ENCODE results near the gene CALN1.

CALN1 gene

GRCh38 chr7:72190146-72190545 is 222.0 kb downstream of the CALN1 start:
- Mint-ChIP-seq H3K9me3 (peaks cover 0 to 11% of the 10 kb centered on the region in 2 donors), H3K27me3 (no peaks in the 10 kb centered on the region), H3K36me3 (no peaks in the 10 kb centered on the region), H3K4me1 (no peaks in the 10 kb centered on the region), H3K4me3 (no peak overlapping the region), H3K27ac (no peak overlapping the region)
- DNase-seq (no peak), ATAC-seq (replicated peaks) (no peak)

GRCh38 chr7:72187179-72187578 is 225.0 kb downstream of the CALN1 start:
- Mint-ChIP-seq H3K27me3 (no peaks in the 10 kb centered on the region), H3K27ac (no peak overlapping the region), H3K4me1 (no peaks in the 10 kb centered on the region), H3K36me3 (no peaks in the 10 kb centered on the region), H3K9me3 (peaks cover 1 to 10% of the 10 kb centered on the region in 2 donors), H3K4me3 (no peak overlapping the region)
- no peak for ATAC-seq (replicated peaks)
- DNase-seq = no peak

- Mint-ChIP-seq H3K9me3 (peaks cover 0 to 1% of the 10 kb centered on the region in 2 donors), H3K4me3 (no peak overlapping the region), H3K27ac (no peak overlapping the region), H3K27me3 (no peaks in the 10 kb centered on the region), H3K4me1 (no peaks in the 10 kb centered on the region), H3K36me3 (no peaks in the 10 kb centered on the region)
- no peak for DNase-seq
- no peak for ATAC-seq (replicated peaks)
Measured at GRCh38 chr7:72183835-72184234, 228.3 kb downstream of the CALN1 start.

- Mint-ChIP-seq H3K4me3 (no peak overlapping the region), H3K4me1 (no peaks in the 10 kb centered on the region), H3K27ac (no peak overlapping the region), H3K9me3 (peaks cover 0 to 1% of the 10 kb centered on the region in 2 donors), H3K36me3 (no peaks in the 10 kb centered on the region), H3K27me3 (no peaks in the 10 kb centered on the region)
- no peak for ATAC-seq (replicated peaks)
- DNase-seq = no peak
Measured at GRCh38 chr7:72182036-72182435, 230.1 kb downstream of the CALN1 start.

GRCh38 chr7:72176875-72177274 is 235.3 kb downstream of the CALN1 start:
- no peak for ATAC-seq (replicated peaks)
- Mint-ChIP-seq H3K4me3 (no peak overlapping the region), H3K9me3 (peaks cover 7 to 11% of the 10 kb centered on the region in 2 donors), H3K27me3 (no peaks in the 10 kb centered on the region), H3K27ac (no peak overlapping the region), H3K36me3 (no peaks in the 10 kb centered on the region), H3K4me1 (no peaks in the 10 kb centered on the region)
- DNase-seq = no peak

GRCh38 chr7:72170475-72170874 is 241.7 kb downstream of the CALN1 start:
- no peaks in the 10 kb centered on the region for H3K36me3 Mint-ChIP-seq

GRCh38 chr7:72163271-72163670 is 248.9 kb downstream of the CALN1 start:
- no peaks in the 10 kb centered on the region for H3K4me1 Mint-ChIP-seq
- H3K27me3 Mint-ChIP-seq = no peaks in the 10 kb centered on the region
- H3K4me3 Mint-ChIP-seq = no peak overlapping the region
- H3K9me3 Mint-ChIP-seq = peaks cover 10 to 23% of the 10 kb centered on the region in 2 donors
- no peak overlapping the region for H3K27ac Mint-ChIP-seq
- DNase-seq = no peak
- no peaks in the 10 kb centered on the region for H3K36me3 Mint-ChIP-seq
- no peak for ATAC-seq (replicated peaks)

More at GRCh38 chr7:72170475-72170874, 241.7 kb downstream of the CALN1 start:
- Mint-ChIP-seq H3K4me1 (no peaks in the 10 kb centered on the region), H3K27ac (no peak overlapping the region), H3K27me3 (no peaks in the 10 kb centered on the region), H3K9me3 (peaks cover 8 to 11% of the 10 kb centered on the region in 2 donors), H3K4me3 (no peak overlapping the region)
- DNase-seq = no peak
- no peak for ATAC-seq (replicated peaks)

- no peaks in the 10 kb centered on the region for H3K4me1 Mint-ChIP-seq
- no peaks in the 10 kb centered on the region for H3K36me3 Mint-ChIP-seq
- peaks cover 10 to 23% of the 10 kb centered on the region in 2 donors for H3K9me3 Mint-ChIP-seq
- DNase-seq (no peak), ATAC-seq (replicated peaks) (no peak)
- no peaks in the 10 kb centered on the region for H3K27me3 Mint-ChIP-seq
- H3K4me3 Mint-ChIP-seq = no peak overlapping the region
- no peak overlapping the region for H3K27ac Mint-ChIP-seq
Measured at GRCh38 chr7:72161534-72161933, 250.6 kb downstream of the CALN1 start.

GRCh38 chr7:72159911-72160310 is 252.2 kb downstream of the CALN1 start:
- Mint-ChIP-seq H3K27me3 (no peaks in the 10 kb centered on the region), H3K36me3 (no peaks in the 10 kb centered on the region), H3K4me3 (no peak overlapping the region), H3K27ac (no peak overlapping the region), H3K9me3 (peaks cover 10 to 18% of the 10 kb centered on the region in 2 donors), H3K4me1 (no peaks in the 10 kb centered on the region)
- ATAC-seq (replicated peaks) (no peak), DNase-seq (no peak)

- H3K27ac Mint-ChIP-seq = no peak overlapping the region
- DNase-seq = no peak
- no peak for ATAC-seq (replicated peaks)
- no peaks in the 10 kb centered on the region for H3K36me3 Mint-ChIP-seq
- no peaks in the 10 kb centered on the region for H3K27me3 Mint-ChIP-seq
- H3K4me3 Mint-ChIP-seq = no peak overlapping the region
- no peaks in the 10 kb centered on the region for H3K4me1 Mint-ChIP-seq
- H3K9me3 Mint-ChIP-seq = no peaks in the 10 kb centered on the region
Measured at GRCh38 chr7:72156671-72157070, 255.5 kb downstream of the CALN1 start.

GRCh38 chr7:72153132-72153512 is 259.0 kb downstream of the CALN1 start:
- no peaks in the 10 kb centered on the region for H3K27me3 Mint-ChIP-seq
- no peak for ATAC-seq (replicated peaks)
- H3K4me1 Mint-ChIP-seq = no peaks in the 10 kb centered on the region
- H3K9me3 Mint-ChIP-seq = no peaks in the 10 kb centered on the region
- no peak for DNase-seq
- H3K27ac Mint-ChIP-seq = no peak overlapping the region
- no peaks in the 10 kb centered on the region for H3K36me3 Mint-ChIP-seq
- no peak overlapping the region for H3K4me3 Mint-ChIP-seq

GRCh38 chr7:72152161-72153131 is 259.7 kb downstream of the CALN1 start:
- Mint-ChIP-seq H3K4me3 (no peak overlapping the region), H3K27ac (no peak overlapping the region), H3K9me3 (no peaks in the 10 kb centered on the region), H3K27me3 (no peaks in the 10 kb centered on the region), H3K36me3 (no peaks in the 10 kb centered on the region), H3K4me1 (no peaks in the 10 kb centered on the region)
- ATAC-seq (replicated peaks) (no peak), DNase-seq (no peak)

GRCh38 chr7:72140566-72140965 is 271.6 kb downstream of the CALN1 start:
- H3K27me3 Mint-ChIP-seq = peaks cover 0 to 4% of the 10 kb centered on the region in 2 donors
- H3K36me3 Mint-ChIP-seq = no peaks in the 10 kb centered on the region

GRCh38 chr7:72127136-72127535 is 285.0 kb downstream of the CALN1 start:
- no peaks in the 10 kb centered on the region for H3K4me1 Mint-ChIP-seq
- H3K27ac Mint-ChIP-seq = no peak overlapping the region
- DNase-seq (no peak), ATAC-seq (replicated peaks) (no peak)
- peaks cover 8 to 16% of the 10 kb centered on the region in 2 donors for H3K9me3 Mint-ChIP-seq
- no peaks in the 10 kb centered on the region for H3K36me3 Mint-ChIP-seq
- H3K27me3 Mint-ChIP-seq = no peaks in the 10 kb centered on the region
- no peak overlapping the region for H3K4me3 Mint-ChIP-seq

More at GRCh38 chr7:72140566-72140965, 271.6 kb downstream of the CALN1 start:
- Mint-ChIP-seq H3K4me3 (no peak overlapping the region), H3K27ac (no peak overlapping the region), H3K9me3 (peaks cover 9 to 17% of the 10 kb centered on the region in 2 donors), H3K4me1 (no peaks in the 10 kb centered on the region)
- no peak for DNase-seq
- no peak for ATAC-seq (replicated peaks)

- Mint-ChIP-seq H3K36me3 (no peaks in the 10 kb centered on the region), H3K27ac (no peak overlapping the region), H3K27me3 (no peaks in the 10 kb centered on the region), H3K4me1 (no peaks in the 10 kb centered on the region), H3K9me3 (peaks cover 0 to 12% of the 10 kb centered on the region in 2 donors), H3K4me3 (no peak overlapping the region)
- ATAC-seq (replicated peaks) (no peak), DNase-seq (no peak)
Measured at GRCh38 chr7:72123913-72124312, 288.2 kb downstream of the CALN1 start.
